Neuron (in vitro differentiated cells): ENCODE measurements around the gene CT45A1.
"Not testable (repeated sequence)": the region's sequence is repeated elsewhere in the genome, so short reads cannot be mapped to it uniquely, and the experiment has no call there.

Experiments
- H2AFZ ChIP-seq: one replicate; pipeline ENCODE4 v1.6.1; 2013; ENCODE audit warnings: low read depth, mild to moderate bottlenecking, inconsistent platforms, low read length, moderate library complexity
- H3K27me3 ChIP-seq: one replicate; pipeline ENCODE4 v1.6.1; 2013; ENCODE audit warnings: low read length; ENCODE audit not compliant: insufficient read depth
- H3K36me3 ChIP-seq: one replicate; pipeline ENCODE4 v1.6.1; 2013; ENCODE audit warnings: low read length; ENCODE audit not compliant: insufficient read depth
- H3K4me1 ChIP-seq: one replicate; pipeline ENCODE4 v1.6.1; 2013; ENCODE audit warnings: low read length; ENCODE audit not compliant: insufficient read depth
- H3K4me3 ChIP-seq: 2 replicates; pipeline ENCODE4 v1.5.1; 2013; ENCODE audit warnings: mild to moderate bottlenecking, low read length, moderate library complexity
- H3K9me3 ChIP-seq: one replicate; pipeline ENCODE4 v1.6.1; 2013; ENCODE audit warnings: low read length

CT45A1 gene

GRCh38 chrX:135713183-135713689 lies at the start of gene CT45A1:
Gene CT45A1 (plus strand): TSS chrX:135713639. CDS start chrX:135718941, 5,302 bp downstream.
- not testable (repeated sequence) for H2AFZ ChIP-seq, H3K36me3 ChIP-seq, H3K4me1 ChIP-seq

GRCh38 chrX:135672979-135673378 lies 40.5 kb upstream of the CT45A1 start:
- H3K9me3 ChIP-seq, H2AFZ ChIP-seq, H3K4me1 ChIP-seq, H3K27me3 ChIP-seq, H3K4me3 ChIP-seq, H3K36me3 ChIP-seq: not testable (repeated sequence)

More at GRCh38 chrX:135713183-135713689, at the start of gene CT45A1:
- H3K9me3 ChIP-seq, H3K27me3 ChIP-seq, H3K4me3 ChIP-seq: not testable (repeated sequence)

- no peaks in the 10 kb centered on the region for H3K4me1 ChIP-seq
- H3K36me3 ChIP-seq: no peaks in the 10 kb centered on the region
- no peak overlapping the region for H3K4me3 ChIP-seq
- no peaks in the 10 kb centered on the region for H3K9me3 ChIP-seq
- no peak overlapping the region for H2AFZ ChIP-seq
- H3K27me3 ChIP-seq: no peaks in the 10 kb centered on the region
Measured at GRCh38 chrX:135688137-135688536, 25.3 kb upstream of the CT45A1 start.

- no peaks in the 10 kb centered on the region for H3K9me3 ChIP-seq
- H3K4me3 ChIP-seq: no peak overlapping the region
- H3K27me3 ChIP-seq: peaks cover 3% of the 10 kb centered on the region
- H3K4me1 ChIP-seq: no peaks in the 10 kb centered on the region
- H2AFZ ChIP-seq: no peak overlapping the region
- no peaks in the 10 kb centered on the region for H3K36me3 ChIP-seq
Measured at GRCh38 chrX:135695471-135695870, 18.0 kb upstream of the CT45A1 start.

GRCh38 chrX:135697601-135698000 lies 15.8 kb upstream of the CT45A1 start:
- no peaks in the 10 kb centered on the region for H3K4me1 ChIP-seq
- no peak overlapping the region for H2AFZ ChIP-seq

GRCh38 chrX:135698924-135699323 lies 14.5 kb upstream of the CT45A1 start:
- Histone ChIP-seq H2AFZ (no peak overlapping the region), H3K27me3 (peaks cover 5% of the 10 kb centered on the region), H3K9me3 (no peaks in the 10 kb centered on the region), H3K4me1 (no peaks in the 10 kb centered on the region), H3K4me3 (no peak overlapping the region), H3K36me3 (no peaks in the 10 kb centered on the region)

More at GRCh38 chrX:135697601-135698000, 15.8 kb upstream of the CT45A1 start:
- H3K9me3 ChIP-seq: no peaks in the 10 kb centered on the region
- H3K36me3 ChIP-seq: no peaks in the 10 kb centered on the region
- H3K4me3 ChIP-seq: no peak overlapping the region
- H3K27me3 ChIP-seq: peaks cover 3% of the 10 kb centered on the region

- no peaks in the 10 kb centered on the region for H3K9me3 ChIP-seq
- peaks cover 4% of the 10 kb centered on the region for H3K27me3 ChIP-seq
- no peaks in the 10 kb centered on the region for H3K4me1 ChIP-seq
- H3K36me3 ChIP-seq: no peaks in the 10 kb centered on the region
- H3K4me3 ChIP-seq: no peak overlapping the region
- no peak overlapping the region for H2AFZ ChIP-seq
Measured at GRCh38 chrX:135707880-135708279, 5.6 kb upstream of the CT45A1 start.

GRCh38 chrX:135713795-135714194 lies 356 bp downstream of the CT45A1 start:
- Histone ChIP-seq H3K27me3 (no peaks in the 10 kb centered on the region), H3K4me1 (no peaks in the 10 kb centered on the region)

GRCh38 chrX:135734666-135735065 lies 21.2 kb downstream of the CT45A1 start:
- H3K27me3 ChIP-seq, H3K36me3 ChIP-seq, H2AFZ ChIP-seq, H3K4me3 ChIP-seq, H3K9me3 ChIP-seq, H3K4me1 ChIP-seq: not testable (repeated sequence)

More at GRCh38 chrX:135713795-135714194, 356 bp downstream of the CT45A1 start:
- no peaks in the 10 kb centered on the region for H3K36me3 ChIP-seq
- H3K9me3 ChIP-seq: no peaks in the 10 kb centered on the region
- no peak overlapping the region for H2AFZ ChIP-seq
- no peak overlapping the region for H3K4me3 ChIP-seq

- no peaks in the 10 kb centered on the region for H3K36me3 ChIP-seq
- H3K4me3 ChIP-seq: no peak overlapping the region
- no peaks in the 10 kb centered on the region for H3K4me1 ChIP-seq
- H3K27me3 ChIP-seq: no peaks in the 10 kb centered on the region
- H2AFZ ChIP-seq: no peak overlapping the region
- no peaks in the 10 kb centered on the region for H3K9me3 ChIP-seq
Measured at GRCh38 chrX:135737366-135738071, 24.1 kb downstream of the CT45A1 start.

- no peaks in the 10 kb centered on the region for H3K36me3 ChIP-seq
- no peaks in the 10 kb centered on the region for H3K9me3 ChIP-seq
- no peak overlapping the region for H3K4me3 ChIP-seq
- H3K27me3 ChIP-seq: no peaks in the 10 kb centered on the region
- no peaks in the 10 kb centered on the region for H3K4me1 ChIP-seq
- H2AFZ ChIP-seq: no peak overlapping the region
Measured at GRCh38 chrX:135740681-135741149, 27.3 kb downstream of the CT45A1 start.

GRCh38 chrX:135741192-135741715 lies 27.8 kb downstream of the CT45A1 start:
- Histone ChIP-seq H3K36me3 (no peaks in the 10 kb centered on the region), H3K4me1 (no peaks in the 10 kb centered on the region), H3K9me3 (no peaks in the 10 kb centered on the region), H2AFZ (no peak overlapping the region), H3K4me3 (no peak overlapping the region), H3K27me3 (no peaks in the 10 kb centered on the region)

- H3K9me3 ChIP-seq, H2AFZ ChIP-seq, H3K36me3 ChIP-seq, H3K27me3 ChIP-seq, H3K4me1 ChIP-seq, H3K4me3 ChIP-seq: not testable (repeated sequence)
Measured at GRCh38 chrX:135744739-135745138, 31.3 kb downstream of the CT45A1 start.
